ENCODE results near the gene THSD7A.

THSD7A gene

GRCh38 chr7:11702938-11703337, 129.1 kb downstream of the THSD7A start:
- TF ChIP-seq POLR2AphosphoS5 (IDR thresholded peaks at IDR 0.05; ENCODE audit: borderline replicate concordance, low read depth, low read length) (no peak), EZH2 (IDR thresholded peaks at IDR 0.05) (no peak), FOXP2 (optimal IDR thresholded peaks at IDR 0.05; ENCODE audit: control extremely low read depth, extremely low read length, insufficient read depth) (no peak)
- H3K9ac ChIP-seq (ENCODE audit: insufficient read length): peak overlapping the region; percentile 11
- H3K27ac ChIP-seq: peak overlapping the region; percentile 61; the same call in 1 of the 2 replicates
- no peak overlapping the region for H3K4me3 ChIP-seq
- H3K9me3 ChIP-seq (ENCODE audit: low read depth, low read length): no peaks in the 10 kb centered on the region
- H3K36me3 ChIP-seq (ENCODE audit: insufficient read depth, low read length): no peaks in the 10 kb centered on the region
- DNase-seq (ENCODE audit: low read depth, low spot score): no peak

DNA sequence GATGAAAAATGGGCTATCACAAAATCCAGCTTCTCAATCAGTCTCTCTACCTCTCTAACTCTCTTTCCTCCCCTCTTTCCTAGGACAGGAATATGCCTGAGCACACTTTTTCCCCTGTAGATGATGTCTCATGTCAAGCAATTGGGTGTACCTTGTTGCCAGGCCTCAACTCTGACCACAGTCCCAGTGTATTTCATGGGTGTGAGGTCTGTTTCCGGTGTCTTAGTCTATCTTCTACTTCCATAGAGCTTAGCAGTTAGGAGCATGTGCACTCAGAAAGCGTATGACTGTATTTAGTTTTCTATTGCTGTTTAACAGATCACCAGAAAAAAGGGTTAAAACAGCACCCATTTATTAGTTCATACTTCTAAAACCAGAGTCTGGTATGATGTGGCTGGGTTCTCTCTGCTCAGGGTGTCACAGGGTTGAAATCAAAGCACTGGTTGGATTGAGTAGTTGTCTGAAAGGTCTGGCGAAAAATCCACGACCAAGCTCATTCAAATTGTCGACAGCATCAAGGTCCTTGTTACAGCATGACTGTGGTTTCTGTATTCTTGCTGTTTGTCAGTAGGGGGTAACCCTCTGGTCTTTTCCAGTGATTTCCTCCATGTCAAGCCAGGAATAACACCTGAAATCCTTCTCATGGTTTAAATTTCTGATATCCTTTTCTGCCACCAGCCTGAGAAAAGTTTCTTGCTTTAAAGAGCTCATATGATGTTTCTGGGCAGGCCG, 130.0 kb downstream of the THSD7A start:
- TF ChIP-seq EZH2 (IDR thresholded peaks at IDR 0.05): no peak
- no peak for TF ChIP-seq FOXP2 (optimal IDR thresholded peaks at IDR 0.05; ENCODE audit: control extremely low read depth, extremely low read length, insufficient read depth)
- TF ChIP-seq POLR2AphosphoS5 (IDR thresholded peaks at IDR 0.05; ENCODE audit: borderline replicate concordance, low read depth, low read length): no peak
- DNase-seq (ENCODE audit: low read depth, low spot score): no peak
- H3K4me3 ChIP-seq: no peak overlapping the region

GRCh38 chr7:11699666-11700065, 132.3 kb downstream of the THSD7A start:
- Histone ChIP-seq H3K4me3 (no peak overlapping the region), H3K36me3 (ENCODE audit: insufficient read depth, low read length) (no peaks in the 10 kb centered on the region), H3K9ac (ENCODE audit: insufficient read length) (no peak overlapping the region), H3K9me3 (ENCODE audit: low read depth, low read length) (no peaks in the 10 kb centered on the region), H3K27ac (no peak overlapping the region)
- no peak for DNase-seq (ENCODE audit: low read depth, low spot score)
- no peak for TF ChIP-seq POLR2AphosphoS5 (IDR thresholded peaks at IDR 0.05; ENCODE audit: borderline replicate concordance, low read depth, low read length)

More for the DNA sequence above, 130.0 kb downstream of the THSD7A start:
- Histone ChIP-seq H3K9me3 (ENCODE audit: low read depth, low read length) (no peaks in the 10 kb centered on the region), H3K36me3 (ENCODE audit: insufficient read depth, low read length) (no peaks in the 10 kb centered on the region), H3K27ac (no peak overlapping the region), H3K9ac (ENCODE audit: insufficient read length) (no peak overlapping the region)

GRCh38 chr7:11698384-11698871, 133.6 kb downstream of the THSD7A start:
- TF ChIP-seq POLR2AphosphoS5 (IDR thresholded peaks at IDR 0.05; ENCODE audit: borderline replicate concordance, low read depth, low read length) (peak; percentile 23; the same call in 1 of the 2 replicates), FOXP2 (optimal IDR thresholded peaks at IDR 0.05; ENCODE audit: control extremely low read depth, extremely low read length, insufficient read depth) (no peak)
- DNase-seq (ENCODE audit: low read depth, low spot score): peak; percentile 61
- peak overlapping the region; percentile 85 for H3K27ac ChIP-seq
- H3K9me3 ChIP-seq (ENCODE audit: low read depth, low read length): no peaks in the 10 kb centered on the region
- no peaks in the 10 kb centered on the region for H3K36me3 ChIP-seq (ENCODE audit: insufficient read depth, low read length)
- H3K9ac ChIP-seq (ENCODE audit: insufficient read length): peak overlapping the region; percentile 36
- peak overlapping the region; percentile 65 for H3K4me3 ChIP-seq

DNA sequence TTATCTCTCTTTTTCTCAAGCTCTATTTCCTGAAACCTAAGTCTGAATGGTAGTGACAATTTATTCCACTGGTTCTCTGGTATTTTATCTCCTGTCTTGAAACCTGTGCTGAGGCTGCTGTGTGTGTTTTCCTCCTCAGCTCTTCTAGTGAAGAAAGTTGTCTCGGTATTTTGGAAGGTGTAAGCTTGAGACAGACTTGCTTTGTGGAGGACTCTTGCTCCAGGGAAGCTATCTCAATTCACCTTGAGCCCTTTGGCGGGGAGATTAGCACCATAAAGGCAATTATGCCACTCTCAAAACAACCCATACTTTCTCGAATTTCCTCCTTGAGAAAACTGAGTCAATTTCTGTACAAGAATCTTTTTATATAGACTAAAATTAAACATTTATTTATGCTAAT, 141.6 kb downstream of the THSD7A start:
- no peak for DNase-seq (ENCODE audit: low read depth, low spot score)
- no peak overlapping the region for H3K4me3 ChIP-seq
- TF ChIP-seq POLR2AphosphoS5 (IDR thresholded peaks at IDR 0.05; ENCODE audit: borderline replicate concordance, low read depth, low read length): no peak
- no peak for TF ChIP-seq FOXP2 (optimal IDR thresholded peaks at IDR 0.05; ENCODE audit: control extremely low read depth, extremely low read length, insufficient read depth)
- TF ChIP-seq EZH2 (IDR thresholded peaks at IDR 0.05): no peak
- no peaks in the 10 kb centered on the region for H3K9me3 ChIP-seq (ENCODE audit: low read depth, low read length)
- no peaks in the 10 kb centered on the region for H3K36me3 ChIP-seq (ENCODE audit: insufficient read depth, low read length)
- H3K9ac ChIP-seq (ENCODE audit: insufficient read length): no peak overlapping the region
- H3K27ac ChIP-seq: no peak overlapping the region

DNA sequence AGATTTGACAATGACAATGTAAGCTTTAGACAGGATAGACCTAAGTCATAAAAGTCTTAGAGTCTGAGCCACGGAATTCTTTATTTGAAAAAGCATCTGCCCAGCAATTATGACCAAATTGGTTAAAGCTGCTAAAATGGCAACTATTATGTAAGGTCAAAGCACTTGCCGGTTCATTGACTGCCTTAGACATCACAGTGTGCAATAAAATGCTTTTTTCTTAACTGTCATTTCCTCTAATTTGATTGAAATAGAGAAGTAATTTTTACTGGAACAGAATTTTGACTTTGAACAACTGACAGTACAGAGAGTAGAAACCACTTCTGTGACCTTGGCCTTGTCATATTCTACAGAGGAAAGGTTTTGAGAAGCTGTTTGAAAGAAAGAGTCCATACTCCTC, 142.9 kb downstream of the THSD7A start:
- DNase-seq (ENCODE audit: low read depth, low spot score): no peak
- H3K9ac ChIP-seq (ENCODE audit: insufficient read length): no peak overlapping the region
- no peak overlapping the region for H3K4me3 ChIP-seq
- H3K36me3 ChIP-seq (ENCODE audit: insufficient read depth, low read length): no peaks in the 10 kb centered on the region
- H3K27ac ChIP-seq: no peak overlapping the region
- TF ChIP-seq FOXP2 (optimal IDR thresholded peaks at IDR 0.05; ENCODE audit: control extremely low read depth, extremely low read length, insufficient read depth) (no peak), EZH2 (IDR thresholded peaks at IDR 0.05) (no peak), POLR2AphosphoS5 (IDR thresholded peaks at IDR 0.05; ENCODE audit: borderline replicate concordance, low read depth, low read length) (no peak)
- no peaks in the 10 kb centered on the region for H3K9me3 ChIP-seq (ENCODE audit: low read depth, low read length)

- no peak overlapping the region for H3K4me3 ChIP-seq
- H3K36me3 ChIP-seq (ENCODE audit: insufficient read depth, low read length): no peaks in the 10 kb centered on the region
- H3K9ac ChIP-seq (ENCODE audit: insufficient read length): no peak overlapping the region
- TF ChIP-seq EZH2 (IDR thresholded peaks at IDR 0.05): no peak
- no peak for TF ChIP-seq FOXP2 (optimal IDR thresholded peaks at IDR 0.05; ENCODE audit: control extremely low read depth, extremely low read length, insufficient read depth)
- no peak for TF ChIP-seq POLR2AphosphoS5 (IDR thresholded peaks at IDR 0.05; ENCODE audit: borderline replicate concordance, low read depth, low read length)
- H3K9me3 ChIP-seq (ENCODE audit: low read depth, low read length): no peaks in the 10 kb centered on the region
- no peak overlapping the region for H3K27ac ChIP-seq
- no peak for DNase-seq (ENCODE audit: low read depth, low spot score)
These were observed 150.5 kb downstream of the THSD7A start for GRCh38 chr7:11681461-11681860.

- no peaks in the 10 kb centered on the region for H3K9me3 ChIP-seq (ENCODE audit: low read depth, low read length)
- no peak overlapping the region for H3K27ac ChIP-seq
- TF ChIP-seq FOXP2 (optimal IDR thresholded peaks at IDR 0.05; ENCODE audit: control extremely low read depth, extremely low read length, insufficient read depth) (no peak), POLR2AphosphoS5 (IDR thresholded peaks at IDR 0.05; ENCODE audit: borderline replicate concordance, low read depth, low read length) (no peak), EZH2 (IDR thresholded peaks at IDR 0.05) (no peak)
- no peak for DNase-seq (ENCODE audit: low read depth, low spot score)
- H3K36me3 ChIP-seq (ENCODE audit: insufficient read depth, low read length): no peaks in the 10 kb centered on the region
- no peak overlapping the region for H3K4me3 ChIP-seq
- H3K9ac ChIP-seq (ENCODE audit: insufficient read length): no peak overlapping the region
These were observed 156.8 kb downstream of the THSD7A start for GRCh38 chr7:11675163-11675562.

GRCh38 chr7:11668727-11669126, 163.3 kb downstream of the THSD7A start:
- no peak overlapping the region for H3K4me3 ChIP-seq
- no peak for TF ChIP-seq FOXP2 (optimal IDR thresholded peaks at IDR 0.05; ENCODE audit: control extremely low read depth, extremely low read length, insufficient read depth)
- TF ChIP-seq EZH2 (IDR thresholded peaks at IDR 0.05): no peak
- no peak for TF ChIP-seq POLR2AphosphoS5 (IDR thresholded peaks at IDR 0.05; ENCODE audit: borderline replicate concordance, low read depth, low read length)
- H3K36me3 ChIP-seq (ENCODE audit: insufficient read depth, low read length): no peaks in the 10 kb centered on the region
- H3K9ac ChIP-seq (ENCODE audit: insufficient read length): no peak overlapping the region
- DNase-seq (ENCODE audit: low read depth, low spot score): no peak
- H3K27ac ChIP-seq: no peak overlapping the region
- H3K9me3 ChIP-seq (ENCODE audit: low read depth, low read length): no peaks in the 10 kb centered on the region

Measured in SK-N-MC (cell line).